OCI-LY1 (cell line): Measurements from ENCODE around the gene DIAPH2.

Source experiments
- H2AFZ ChIP-seq: fragments of 200-600 bp; sonication (generic), shearing (Covaris generic); 2 replicates; pipeline ENCODE4 v1.6.0; 2014; ENCODE audit warnings: antibody characterized with exemption, mild to moderate bottlenecking, low read length
- H3F3A ChIP-seq: fragments of 200-600 bp; sonication (generic), shearing (Covaris generic); 2 replicates; pipeline ENCODE4 v1.6.0; 2014; ENCODE audit warnings: mild to moderate bottlenecking, antibody characterized with exemption, low read length, moderate library complexity; ENCODE audit not compliant: insufficient read depth
- H3K27ac ChIP-seq: fragments of 200-600 bp; sonication (generic); 2 replicates; pipeline ENCODE4 v1.5.1; 2014; ENCODE audit warnings: low read length, mixed run types, mild to moderate bottlenecking, low read depth; ENCODE audit not compliant: poor library complexity, severe bottlenecking
- H3K27me3 ChIP-seq: fragments of 200-600 bp; sonication (generic); 2 replicates; pipeline ENCODE4 v1.6.0; 2014; ENCODE audit warnings: antibody characterized with exemption, mild to moderate bottlenecking, low read length, moderate library complexity; ENCODE audit not compliant: insufficient read depth
- H3K36me3 ChIP-seq: fragments of 200-600 bp; sonication (generic); 2 replicates; pipeline ENCODE4 v1.6.1; 2014; ENCODE audit warnings: mild to moderate bottlenecking, antibody characterized with exemption, low read length, moderate library complexity, mixed read lengths; ENCODE audit not compliant: insufficient read depth
- H3K4me1 ChIP-seq: fragments of 200-600 bp; sonication (generic); 2 replicates; pipeline ENCODE4 v1.5.1; 2014; ENCODE audit warnings: mild to moderate bottlenecking, low read length, moderate library complexity; ENCODE audit not compliant: insufficient read depth, severe bottlenecking
- H3K4me2 ChIP-seq: fragments of 200-600 bp; sonication (generic), shearing (Covaris generic); 2 replicates; pipeline ENCODE4 v1.6.1; 2014; ENCODE audit warnings: low read length
- H3K4me3 ChIP-seq: fragments of 200-600 bp; sonication (generic); 2 replicates; pipeline ENCODE4 v1.5.1; 2014; ENCODE audit warnings: low read length, low read depth, mild to moderate bottlenecking, mixed read lengths; ENCODE audit not compliant: poor library complexity, severe bottlenecking
- H3K79me2 ChIP-seq: fragments of 200-600 bp; shearing (Covaris generic); 2 replicates; pipeline ENCODE4 v1.6.1; 2016; ENCODE audit warnings: mixed run types, low read length, mixed read lengths; ENCODE audit not compliant: insufficient read depth
- H3K9ac ChIP-seq: fragments of 200-600 bp; sonication (generic), shearing (Covaris generic); 2 replicates; pipeline ENCODE4 v1.6.1; 2014; ENCODE audit warnings: mild to moderate bottlenecking, low read length, mixed read lengths
- H3K9me2 ChIP-seq: fragments of 200-600 bp; sonication (generic), shearing (Covaris generic); 2 replicates; pipeline ENCODE4 v1.6.1; 2014; ENCODE audit warnings: low read depth, mild to moderate bottlenecking, low read length, mixed read lengths
- H3K9me3 ChIP-seq: fragments of 200-600 bp; shearing (Covaris generic); 2 replicates; pipeline ENCODE4 v1.6.1; 2014; ENCODE audit warnings: low read length, mixed read lengths
- H4K20me1 ChIP-seq: fragments of 200-600 bp; sonication (generic), shearing (Covaris generic); 2 replicates; pipeline ENCODE4 v1.6.0; 2016; ENCODE audit warnings: mild to moderate bottlenecking, low read length; ENCODE audit not compliant: insufficient read depth
- EZH2 ChIP-seq: fragments of 200-600 bp; sonication (generic), shearing (Covaris generic); IDR thresholded peaks from 2 replicates; pipeline ENCODE4 v1.8.0; 2017; ENCODE audit warnings: borderline replicate concordance, mixed run types, mild to moderate bottlenecking, antibody characterized with exemption, low read length, moderate library complexity, mixed read lengths
- TF ChIP-seq, protein P1 (sequence below): fragments of 200-600 bp; sonication (generic), shearing (Covaris generic); IDR thresholded peaks from 2 replicates; pipeline ENCODE4 v1.5.1; 2017; ENCODE audit warnings: mild to moderate bottlenecking, antibody characterized with exemption, low read length, moderate library complexity, mixed read lengths

Gene DIAPH2

DNA sequence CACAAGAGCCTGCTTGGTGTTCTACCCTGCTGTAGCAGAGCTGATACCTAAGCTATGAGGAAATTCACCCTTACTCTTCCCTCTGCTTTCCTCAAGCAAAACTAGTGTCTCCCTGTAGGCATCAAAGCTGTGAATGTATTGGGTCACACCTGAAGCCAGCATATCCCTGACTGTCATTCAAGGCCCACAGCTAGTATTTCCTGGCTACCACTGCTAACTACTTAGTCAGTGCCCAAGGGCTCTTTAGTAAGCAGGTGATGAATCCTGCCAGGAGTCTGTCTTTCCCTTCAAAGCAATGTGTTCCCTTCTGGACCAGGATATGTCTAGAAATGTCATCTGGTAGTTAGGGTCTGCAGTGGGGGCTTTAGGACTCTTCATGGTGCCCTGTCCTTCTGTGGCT lies 324.7 kb downstream of the DIAPH2 start:
- Histone ChIP-seq H3K27ac (no peak overlapping the region), H3K9me3 (no peaks in the 10 kb centered on the region), H3K79me2 (no peaks in the 10 kb centered on the region), H3K9ac (no peak overlapping the region), H3K4me3 (no peak overlapping the region), H3K9me2 (no peaks in the 10 kb centered on the region), H3K4me2 (no peak overlapping the region), H3K27me3 (no peaks in the 10 kb centered on the region), H3K36me3 (no peaks in the 10 kb centered on the region), H4K20me1 (no peaks in the 10 kb centered on the region), H2AFZ (no peak overlapping the region), H3F3A (no peaks in the 10 kb centered on the region), H3K4me1 (peaks cover 9% of the 10 kb centered on the region)
- TF ChIP-seq, protein P1, sequence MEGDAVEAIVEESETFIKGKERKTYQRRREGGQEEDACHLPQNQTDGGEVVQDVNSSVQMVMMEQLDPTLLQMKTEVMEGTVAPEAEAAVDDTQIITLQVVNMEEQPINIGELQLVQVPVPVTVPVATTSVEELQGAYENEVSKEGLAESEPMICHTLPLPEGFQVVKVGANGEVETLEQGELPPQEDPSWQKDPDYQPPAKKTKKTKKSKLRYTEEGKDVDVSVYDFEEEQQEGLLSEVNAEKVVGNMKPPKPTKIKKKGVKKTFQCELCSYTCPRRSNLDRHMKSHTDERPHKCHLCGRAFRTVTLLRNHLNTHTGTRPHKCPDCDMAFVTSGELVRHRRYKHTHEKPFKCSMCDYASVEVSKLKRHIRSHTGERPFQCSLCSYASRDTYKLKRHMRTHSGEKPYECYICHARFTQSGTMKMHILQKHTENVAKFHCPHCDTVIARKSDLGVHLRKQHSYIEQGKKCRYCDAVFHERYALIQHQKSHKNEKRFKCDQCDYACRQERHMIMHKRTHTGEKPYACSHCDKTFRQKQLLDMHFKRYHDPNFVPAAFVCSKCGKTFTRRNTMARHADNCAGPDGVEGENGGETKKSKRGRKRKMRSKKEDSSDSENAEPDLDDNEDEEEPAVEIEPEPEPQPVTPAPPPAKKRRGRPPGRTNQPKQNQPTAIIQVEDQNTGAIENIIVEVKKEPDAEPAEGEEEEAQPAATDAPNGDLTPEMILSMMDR = no peak
- TF ChIP-seq EZH2 = no peak

DNA sequence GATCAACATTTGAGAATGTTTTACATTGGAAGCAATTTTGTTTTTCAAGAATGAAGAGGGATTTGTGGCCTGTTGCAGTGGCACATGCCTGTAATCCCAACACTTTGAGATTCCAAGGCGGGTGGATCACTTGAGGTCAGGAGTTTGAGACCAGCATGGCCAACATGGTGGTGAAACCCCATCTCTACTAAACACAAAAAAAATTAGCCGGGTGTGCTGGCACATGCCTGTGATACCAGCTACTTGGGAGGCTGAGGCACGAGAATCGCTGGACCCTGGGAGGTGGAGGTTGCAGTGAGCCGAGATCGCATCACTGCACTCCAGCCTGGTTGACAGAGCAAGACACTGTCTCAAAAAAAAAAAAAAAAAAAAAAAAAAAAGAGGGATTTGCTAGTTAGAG lies 326.9 kb downstream of the DIAPH2 start:
- Histone ChIP-seq H3F3A (no peaks in the 10 kb centered on the region), H3K4me2 (no peak overlapping the region), H3K4me1 (peaks cover 31% of the 10 kb centered on the region), H3K36me3 (no peaks in the 10 kb centered on the region), H3K4me3 (no peak overlapping the region), H3K79me2 (no peaks in the 10 kb centered on the region), H4K20me1 (no peaks in the 10 kb centered on the region), H3K9me3 (no peaks in the 10 kb centered on the region), H3K27ac (no peak overlapping the region), H3K9me2 (no peaks in the 10 kb centered on the region), H3K27me3 (no peaks in the 10 kb centered on the region), H3K9ac (no peak overlapping the region), H2AFZ (no peak overlapping the region)
- TF ChIP-seq, protein P1 = no peak
- TF ChIP-seq EZH2 = no peak

DNA sequence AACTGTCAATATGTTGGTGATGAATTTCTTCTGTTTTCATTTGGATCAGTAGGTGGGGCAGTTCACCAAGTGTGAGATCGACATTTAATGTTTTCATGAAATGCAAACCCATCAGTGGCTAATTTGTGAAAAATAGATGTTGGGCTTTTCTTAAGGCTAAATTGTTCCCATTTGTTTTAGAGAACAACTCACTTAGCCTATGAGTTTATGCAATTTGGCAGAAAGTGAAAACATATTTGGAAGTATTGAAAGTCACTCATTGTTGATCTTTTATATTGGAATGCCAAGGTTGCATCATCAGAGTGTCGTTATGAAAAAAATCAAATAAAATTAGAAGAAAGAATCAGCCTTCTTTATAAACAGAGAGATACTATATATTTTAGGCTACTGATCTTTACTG lies 331.5 kb downstream of the DIAPH2 start:
- H3K36me3 ChIP-seq = no peaks in the 10 kb centered on the region
- peak overlapping the region; percentile 34; the same call in 1 of the 2 replicates for H3K9ac ChIP-seq
- no peaks in the 10 kb centered on the region for H4K20me1 ChIP-seq
- H3K79me2 ChIP-seq = no peaks in the 10 kb centered on the region
- H3K27me3 ChIP-seq = no peaks in the 10 kb centered on the region
- H3K4me3 ChIP-seq = peak overlapping the region; percentile 22
- no peaks in the 10 kb centered on the region for H3F3A ChIP-seq
- H3K9me2 ChIP-seq = no peaks in the 10 kb centered on the region
- H3K4me1 ChIP-seq = peaks cover 37% of the 10 kb centered on the region
- H2AFZ ChIP-seq = no peak overlapping the region
- peak overlapping the region; percentile 67 for H3K27ac ChIP-seq
- peak overlapping the region; percentile 36; the same call in 1 of the 2 replicates for H3K4me2 ChIP-seq
- TF ChIP-seq EZH2 = no peak
- TF ChIP-seq, protein P1 = peak; percentile 7; the same call in 1 of the 2 replicates
- no peaks in the 10 kb centered on the region for H3K9me3 ChIP-seq
